SK-MEL-5 (cell line): Measurements from ENCODE around the gene PHACTR3. TPM values are rescaled to one million over a fixed set of nuclear protein-coding genes. Genes with fewer than 3 reads are reported as not detected.

Experiments
- DNase-seq: peaks from one replicate; pipeline ENCODE4 v3.0.0-alpha.2; 2016; ENCODE audit warnings: low read depth, low spot score
- in situ Hi-C: cut with HindIII; loops from 2 replicates; pipeline ENCODE4 v1.10.0; 2016; ENCODE audit warnings: low sequenced_read_pairs, high pct_unique_total_duplicates, low pct_unique_long_range_greater_than_20kb
- total RNA-seq: library from RNA; depleted of rRNA; stranded (reverse); fragments of >200 nt; shearing (Covaris generic); gene quantifications from 2 replicates; pipeline ENCODE4 v1.2.3, GENCODE V29; 2014

The PHACTR3 gene
- total RNA-seq, 1 experiment from 2014 or later: not detected

GRCh38 chr20:59824711-59825562 lies 220.6 kb downstream of the PHACTR3 start:
- DNase-seq: no peak
- in situ Hi-C loops: no loop called here

GRCh38 chr20:59825563-59825920 lies 221.2 kb downstream of the PHACTR3 start:
- in situ Hi-C loops: no loop called here
- no peak for DNase-seq

DNA sequence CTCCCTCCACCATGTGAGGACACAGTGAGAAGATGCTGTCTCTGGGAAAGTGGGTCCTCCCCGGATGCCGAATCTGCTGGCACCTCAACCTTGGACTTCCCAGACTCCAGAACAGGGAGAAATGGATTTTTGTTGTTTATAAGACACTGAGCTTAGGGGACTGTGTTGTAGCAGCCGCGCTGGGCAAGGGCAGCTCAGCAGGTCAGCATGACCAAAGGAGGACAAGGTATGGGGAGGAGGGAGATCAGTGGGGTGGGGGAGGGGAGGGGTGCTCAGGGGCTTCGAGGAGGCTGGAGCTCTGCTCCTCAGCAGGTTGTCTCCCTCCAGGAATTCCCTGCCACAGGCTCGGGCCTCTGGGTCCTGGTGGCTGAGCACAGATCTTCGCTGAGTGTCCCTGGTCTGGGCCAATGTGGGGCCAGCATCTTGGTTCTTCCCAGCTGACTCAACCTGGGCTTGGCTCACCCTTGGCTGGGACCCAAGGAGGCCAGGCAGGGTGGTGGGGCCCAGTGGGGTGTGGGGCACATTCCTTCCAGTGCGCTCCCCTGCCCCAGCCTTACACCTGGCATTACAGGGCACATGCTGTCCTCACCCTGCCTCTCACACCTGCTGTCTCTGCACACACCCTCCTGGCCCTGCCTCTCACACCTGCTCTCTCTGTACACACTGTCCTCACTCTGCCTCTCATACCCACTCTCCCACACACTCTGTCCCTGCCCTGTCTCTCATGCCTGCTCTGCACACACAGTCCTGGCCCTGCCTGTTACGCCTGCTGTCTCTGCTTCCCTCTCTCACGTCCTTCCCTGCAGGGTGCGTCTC lies 221.8 kb downstream of the PHACTR3 start:
- in situ Hi-C loops: no loop called here
- no peak for DNase-seq

GRCh38 chr20:59827138-59828056 lies 223.1 kb downstream of the PHACTR3 start:
- no peak for DNase-seq
- in situ Hi-C loops: no loop called here

DNA sequence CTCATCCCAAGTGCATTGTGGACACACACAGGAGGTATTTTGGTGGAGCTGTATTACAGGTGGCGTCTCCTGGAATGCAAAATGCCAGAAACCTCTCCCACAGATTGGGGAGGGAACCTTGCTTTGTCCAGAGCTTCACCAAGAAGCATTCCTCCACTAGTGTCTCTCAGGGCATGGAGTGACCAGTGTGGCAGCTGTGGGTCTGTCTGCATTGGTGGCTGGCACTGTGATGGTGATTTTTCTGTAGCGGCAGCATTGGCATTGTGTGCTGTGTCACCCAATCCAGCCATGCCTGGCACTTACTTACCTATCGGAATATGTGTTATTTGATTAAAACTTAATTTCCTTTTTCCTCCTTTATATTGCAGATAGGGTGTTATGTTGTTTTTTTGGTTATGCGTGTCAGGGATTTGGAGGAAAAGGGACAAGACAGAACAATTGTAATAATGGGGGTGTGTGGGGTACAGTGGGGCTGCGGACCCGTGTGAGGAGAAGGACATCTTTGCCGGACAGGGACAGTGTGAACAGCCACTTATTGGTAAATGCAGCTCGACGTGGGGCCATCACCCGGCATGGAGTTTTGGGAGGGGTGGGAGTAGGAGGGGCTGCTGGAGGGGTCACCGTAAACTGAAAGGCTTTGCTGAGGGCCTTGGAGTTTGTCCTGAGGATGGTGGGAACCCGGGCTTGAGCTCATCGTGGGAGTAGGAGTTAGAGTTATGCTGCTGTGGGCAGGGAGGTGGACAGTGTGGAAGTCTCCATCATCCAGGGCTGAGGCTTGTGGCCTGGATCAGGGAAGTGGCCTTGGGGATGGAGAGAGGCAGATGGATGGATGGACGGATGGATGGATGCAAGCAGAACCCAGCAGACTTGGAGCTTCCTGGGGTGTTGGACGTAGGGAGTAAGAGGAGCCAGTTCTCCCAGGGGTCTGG lies 224.0 kb downstream of the PHACTR3 start:
- DNase-seq: no peak
- in situ Hi-C loops: no loop called here

- in situ Hi-C loops: no loop called here
- no peak for DNase-seq
Observed at GRCh38 chr20:59829054-59829785, 224.9 kb downstream of the PHACTR3 start.

DNA sequence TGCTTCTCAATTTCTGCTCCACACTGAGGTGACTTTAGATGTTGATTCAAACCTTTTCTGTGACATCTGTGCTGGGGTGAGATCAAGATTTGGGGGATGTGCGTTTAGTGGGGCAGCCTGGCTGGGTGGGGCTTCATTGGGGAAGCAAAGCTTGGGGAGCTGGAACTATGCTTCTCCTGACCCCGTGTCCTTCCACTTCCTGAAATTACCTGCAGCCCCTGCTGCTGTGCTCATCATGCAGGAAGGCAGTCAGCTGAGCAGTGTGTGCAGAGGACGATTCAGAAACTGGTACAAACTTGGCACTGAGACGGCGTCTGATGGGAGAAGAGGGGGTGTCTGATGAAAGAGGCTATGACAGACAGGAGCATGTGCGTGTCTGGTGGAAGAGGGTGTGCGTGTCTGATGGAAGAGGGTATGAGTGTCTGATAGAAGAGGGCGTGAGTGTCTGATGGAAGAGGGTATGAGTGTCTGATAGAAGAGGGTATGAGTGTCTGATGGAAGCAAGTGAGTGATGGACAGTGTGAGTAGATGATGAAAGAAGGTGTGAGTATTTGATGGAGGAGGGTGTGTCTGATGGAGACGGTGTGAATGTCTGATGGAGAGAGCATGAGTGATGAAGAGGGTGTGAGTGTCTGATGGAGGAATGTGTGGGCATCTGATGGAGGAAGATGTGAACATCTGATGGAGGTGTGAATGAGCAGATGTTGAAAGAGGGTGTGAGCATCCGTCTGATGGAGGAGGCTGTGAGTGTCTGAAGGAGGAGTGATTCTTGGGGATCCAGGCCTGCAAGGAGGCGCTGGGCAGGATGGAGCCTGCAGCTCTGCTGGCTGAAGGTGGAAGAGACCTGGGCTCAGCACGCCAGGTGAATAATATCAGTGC lies 225.7 kb downstream of the PHACTR3 start:
- in situ Hi-C loops: no loop called here
- DNase-seq: no peak

GRCh38 chr20:59830665-59831023 lies 226.3 kb downstream of the PHACTR3 start:
- in situ Hi-C loops: no loop called here
- no peak for DNase-seq

GRCh38 chr20:59831024-59831915 lies 226.9 kb downstream of the PHACTR3 start:
- DNase-seq: no peak
- in situ Hi-C loops: no loop called here

GRCh38 chr20:59831916-59832270 lies 227.6 kb downstream of the PHACTR3 start:
- in situ Hi-C loops: no loop called here
- no peak for DNase-seq

DNA sequence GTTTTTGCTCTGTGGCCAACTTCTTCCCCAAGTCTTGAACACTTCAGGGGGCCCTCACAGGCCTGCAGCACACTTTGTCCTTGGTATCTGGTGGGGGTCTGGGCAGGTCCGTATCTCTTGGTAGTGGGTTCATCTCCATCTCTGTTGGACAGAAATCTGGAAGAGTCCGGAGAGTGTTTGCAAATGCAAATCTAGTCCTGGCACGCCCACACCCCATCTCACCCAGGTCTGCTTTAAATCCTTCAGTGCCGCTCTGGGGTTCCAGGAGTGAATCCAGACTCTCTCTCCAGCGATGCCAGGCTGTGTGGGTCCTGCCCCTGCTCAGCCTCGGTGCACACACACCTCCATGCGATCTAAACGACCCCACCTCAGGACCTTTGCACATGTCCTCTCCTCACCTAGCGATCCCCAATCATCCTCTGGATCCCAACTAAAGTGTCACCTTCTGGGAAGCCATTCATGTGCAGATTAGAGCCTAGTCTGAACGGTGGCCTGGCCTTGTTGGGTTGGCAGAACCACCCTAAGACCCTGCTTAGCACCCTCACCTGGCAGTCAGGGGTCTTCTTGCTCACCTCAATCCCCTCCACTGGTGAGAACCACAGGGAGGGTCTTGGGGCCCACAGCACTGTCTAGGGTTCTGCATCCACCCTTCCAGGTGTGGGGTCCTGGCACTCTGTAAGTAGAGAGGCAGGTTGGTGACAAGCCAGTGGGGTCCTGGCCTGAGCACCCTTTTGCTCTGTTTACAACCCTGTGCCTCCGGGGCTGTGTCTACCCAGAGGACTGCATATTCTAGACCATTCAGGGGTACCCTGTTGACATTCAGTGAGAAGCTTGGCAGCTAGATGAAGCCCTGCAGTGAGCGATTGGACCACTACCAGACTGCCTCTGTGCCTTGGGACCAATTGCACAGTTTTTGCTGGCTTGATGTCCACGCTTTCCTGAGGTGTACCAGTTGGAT lies 228.3 kb downstream of the PHACTR3 start:
- no peak for DNase-seq
- in situ Hi-C loops: no loop called here

- no peak for DNase-seq
- in situ Hi-C loops: no loop called here
Observed at GRCh38 chr20:59835057-59835447, 230.7 kb downstream of the PHACTR3 start.

GRCh38 chr20:59835448-59836395 lies 231.4 kb downstream of the PHACTR3 start:
- DNase-seq: no peak
- in situ Hi-C loops: no loop called here
